A549 (cell line): ENCODE measurements around the gene ATF3.

ENCODE experiments used
- CBX8 ChIP-seq: fragments of 200-600 bp; sonication (generic); IDR thresholded peaks from 2 replicates; pipeline ENCODE4 v1.6.1; 2016
- CEBPB ChIP-seq, 2 experiments: fragments of >200 bp in 1 of 2; sonication (Bioruptor Twin) in 1 of 2; formaldehyde crosslinking in 1 of 2; IDR thresholded peaks; 2 replicates each; pipeline ENCODE4 v1.6.1; 2012 to 2016
- FOSL2 ChIP-seq, 2 experiments: fragments of 450-650 bp in 1 of 2; fragments of >200 bp in 1 of 2; sonication (Bioruptor Twin) in 1 of 2; formaldehyde crosslinking; IDR thresholded peaks; 2 replicates each; pipeline versions ENCODE4 v1.5.0 to v1.6.1; 2016 to 2020; ENCODE audit warnings: mild to moderate bottlenecking in 1 of 2, moderate library complexity in 1 of 2
- HOXA7 ChIP-seq: fragments of 250-450 bp; sonication (Bioruptor Pico); IDR thresholded peaks from 2 replicates; pipeline ENCODE4 v1.5.0; 2020; ENCODE audit warnings: mild to moderate bottlenecking, moderate library complexity
- POLR2A ChIP-seq: IDR thresholded peaks from 2 replicates; pipeline ENCODE4 v1.6.1; 2012; ENCODE audit warnings: mild to moderate bottlenecking, low read length
- RARB ChIP-seq: fragments of 250-450 bp; sonication (Bioruptor Pico); IDR thresholded peaks from 2 replicates; pipeline ENCODE4 v1.8.0; 2021; ENCODE audit warnings: mild to moderate bottlenecking, moderate library complexity
- SREBF2 ChIP-seq: fragments of 450-650 bp; IDR thresholded peaks from 2 replicates; pipeline ENCODE4 v1.6.1; 2014; ENCODE audit warnings: mild to moderate bottlenecking, moderate library complexity
- TF ChIP-seq, protein P1 (sequence below): fragments of >200 bp; sonication (Bioruptor Twin); formaldehyde crosslinking; IDR thresholded peaks from 3 replicates; pipeline ENCODE4 v1.5.1; 2016
- TF ChIP-seq, protein P2 (sequence below): IDR thresholded peaks from 2 replicates; pipeline ENCODE4 v1.6.1; 2012
- TF ChIP-seq, protein P3 (sequence below): IDR thresholded peaks from 2 replicates; pipeline ENCODE4 v1.6.1; 2012; ENCODE audit warnings: low read depth, borderline replicate concordance
- TF ChIP-seq, protein P4 (sequence below): fragments of >200 bp; sonication (Bioruptor Twin); formaldehyde crosslinking; IDR thresholded peaks from 3 replicates; pipeline ENCODE4 v1.6.1; 2016

DNA sequence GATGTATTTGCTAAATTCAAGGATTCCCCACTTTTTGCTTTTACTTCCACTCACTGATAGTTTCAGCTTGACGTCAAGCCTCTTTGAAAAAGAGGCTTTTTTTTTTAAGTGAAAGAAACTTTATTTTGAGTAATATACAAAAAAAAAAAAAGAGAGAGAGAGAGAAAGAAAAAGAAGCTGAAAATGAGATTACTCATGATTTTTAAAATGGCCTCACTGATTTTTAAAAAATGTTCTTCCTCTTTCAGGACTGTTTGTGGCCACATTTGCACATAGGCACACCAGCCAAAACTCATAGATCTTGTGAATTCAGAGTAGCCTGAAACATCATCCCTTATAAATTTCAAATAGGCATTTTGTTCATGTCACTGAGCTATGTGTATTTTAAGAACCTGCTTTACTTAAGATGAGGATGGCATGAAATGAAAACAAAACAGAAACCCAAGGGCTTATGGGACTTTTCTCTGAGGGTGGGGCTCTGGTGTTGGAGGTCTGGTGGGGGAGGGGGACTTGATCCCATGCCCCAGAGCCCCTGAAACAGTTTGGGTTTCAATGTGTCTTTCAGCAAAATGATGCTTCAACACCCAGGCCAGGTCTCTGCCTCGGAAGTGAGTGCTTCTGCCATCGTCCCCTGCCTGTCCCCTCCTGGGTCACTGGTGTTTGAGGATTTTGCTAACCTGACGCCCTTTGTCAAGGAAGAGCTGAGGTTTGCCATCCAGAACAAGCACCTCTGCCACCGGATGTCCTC is 6.1 kb downstream of the ATF3 start:
- TF ChIP-seq, protein P1, sequence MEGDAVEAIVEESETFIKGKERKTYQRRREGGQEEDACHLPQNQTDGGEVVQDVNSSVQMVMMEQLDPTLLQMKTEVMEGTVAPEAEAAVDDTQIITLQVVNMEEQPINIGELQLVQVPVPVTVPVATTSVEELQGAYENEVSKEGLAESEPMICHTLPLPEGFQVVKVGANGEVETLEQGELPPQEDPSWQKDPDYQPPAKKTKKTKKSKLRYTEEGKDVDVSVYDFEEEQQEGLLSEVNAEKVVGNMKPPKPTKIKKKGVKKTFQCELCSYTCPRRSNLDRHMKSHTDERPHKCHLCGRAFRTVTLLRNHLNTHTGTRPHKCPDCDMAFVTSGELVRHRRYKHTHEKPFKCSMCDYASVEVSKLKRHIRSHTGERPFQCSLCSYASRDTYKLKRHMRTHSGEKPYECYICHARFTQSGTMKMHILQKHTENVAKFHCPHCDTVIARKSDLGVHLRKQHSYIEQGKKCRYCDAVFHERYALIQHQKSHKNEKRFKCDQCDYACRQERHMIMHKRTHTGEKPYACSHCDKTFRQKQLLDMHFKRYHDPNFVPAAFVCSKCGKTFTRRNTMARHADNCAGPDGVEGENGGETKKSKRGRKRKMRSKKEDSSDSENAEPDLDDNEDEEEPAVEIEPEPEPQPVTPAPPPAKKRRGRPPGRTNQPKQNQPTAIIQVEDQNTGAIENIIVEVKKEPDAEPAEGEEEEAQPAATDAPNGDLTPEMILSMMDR = no peak
- TF ChIP-seq POLR2A (no peak), FOSL2 (IDR thresholded peaks at IDR 0.05) (no peak), FOSL2 (CRISPR knock-in tag; IDR thresholded peaks at IDR 0.05) (no peak), SREBF2 (no peak), CEBPB (IDR thresholded peaks at IDR 0.05) (no peak), HOXA7 (CRISPR knock-in tag) (no peak), CBX8 (no peak), RARB (CRISPR knock-in tag) (no peak)
- TF ChIP-seq, protein P2, sequence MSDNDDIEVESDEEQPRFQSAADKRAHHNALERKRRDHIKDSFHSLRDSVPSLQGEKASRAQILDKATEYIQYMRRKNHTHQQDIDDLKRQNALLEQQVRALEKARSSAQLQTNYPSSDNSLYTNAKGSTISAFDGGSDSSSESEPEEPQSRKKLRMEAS = no peak
- TF ChIP-seq, protein P3, sequence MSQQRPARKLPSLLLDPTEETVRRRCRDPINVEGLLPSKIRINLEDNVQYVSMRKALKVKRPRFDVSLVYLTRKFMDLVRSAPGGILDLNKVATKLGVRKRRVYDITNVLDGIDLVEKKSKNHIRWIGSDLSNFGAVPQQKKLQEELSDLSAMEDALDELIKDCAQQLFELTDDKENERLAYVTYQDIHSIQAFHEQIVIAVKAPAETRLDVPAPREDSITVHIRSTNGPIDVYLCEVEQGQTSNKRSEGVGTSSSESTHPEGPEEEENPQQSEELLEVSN = no peak
- TF ChIP-seq, protein P4, sequence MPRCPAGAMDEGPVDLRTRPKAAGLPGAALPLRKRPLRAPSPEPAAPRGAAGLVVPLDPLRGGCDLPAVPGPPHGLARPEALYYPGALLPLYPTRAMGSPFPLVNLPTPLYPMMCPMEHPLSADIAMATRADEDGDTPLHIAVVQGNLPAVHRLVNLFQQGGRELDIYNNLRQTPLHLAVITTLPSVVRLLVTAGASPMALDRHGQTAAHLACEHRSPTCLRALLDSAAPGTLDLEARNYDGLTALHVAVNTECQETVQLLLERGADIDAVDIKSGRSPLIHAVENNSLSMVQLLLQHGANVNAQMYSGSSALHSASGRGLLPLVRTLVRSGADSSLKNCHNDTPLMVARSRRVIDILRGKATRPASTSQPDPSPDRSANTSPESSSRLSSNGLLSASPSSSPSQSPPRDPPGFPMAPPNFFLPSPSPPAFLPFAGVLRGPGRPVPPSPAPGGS = no peak
